NOMO-1 treated with DMSO at 0.1 percent for 48 hours (cell line): ENCODE data around the gene UST.
"Not testable (repeated sequence)": the region's sequence is repeated elsewhere in the genome, so short reads cannot be mapped to it uniquely, and the experiment has no call there.

Experiments used
- DNase-seq: peaks from one replicate; lab custom pipeline; 2025; ENCODE audit not compliant: unreplicated experiment; lab: John Stamatoyannopoulos, UW

UST gene

DNA sequence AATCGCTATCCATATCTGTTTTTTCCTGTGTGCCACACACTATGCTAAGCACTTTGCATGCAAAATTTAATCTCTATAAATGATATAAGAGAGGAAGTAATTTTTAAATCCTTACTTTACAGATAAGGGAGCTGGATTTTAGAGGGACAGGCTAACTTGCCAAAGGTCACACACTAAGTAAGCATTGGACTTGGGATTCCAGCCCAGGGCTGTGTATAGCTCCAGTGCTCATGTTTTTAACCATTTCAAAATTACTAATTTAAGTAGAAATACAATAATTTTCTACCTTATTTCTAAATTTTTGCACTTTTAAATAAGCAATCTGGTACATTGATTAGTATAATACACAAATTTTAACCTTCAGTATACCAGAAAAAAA lies 144.6 kb downstream of the UST start:
- DNase-seq = no peak

DNA sequence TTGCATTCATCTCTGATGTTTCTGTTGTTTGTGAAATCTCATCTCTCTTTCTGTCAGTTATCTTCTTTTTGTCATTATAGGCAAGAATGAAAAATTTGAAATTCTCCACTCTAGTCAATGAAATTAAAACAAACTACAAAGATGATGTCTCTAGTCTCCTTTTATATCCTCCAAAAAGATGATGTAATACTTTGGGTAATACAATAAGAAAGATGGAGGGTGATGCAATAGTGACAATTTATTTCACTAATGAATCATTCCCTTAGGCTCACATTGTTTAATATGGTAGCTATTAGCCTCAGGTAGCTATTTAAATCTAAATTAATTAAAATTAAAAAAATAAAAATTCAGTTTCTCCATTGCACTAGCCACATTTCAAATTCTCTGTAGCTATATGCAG lies 145.4 kb downstream of the UST start:
- no peak for DNase-seq

DNA sequence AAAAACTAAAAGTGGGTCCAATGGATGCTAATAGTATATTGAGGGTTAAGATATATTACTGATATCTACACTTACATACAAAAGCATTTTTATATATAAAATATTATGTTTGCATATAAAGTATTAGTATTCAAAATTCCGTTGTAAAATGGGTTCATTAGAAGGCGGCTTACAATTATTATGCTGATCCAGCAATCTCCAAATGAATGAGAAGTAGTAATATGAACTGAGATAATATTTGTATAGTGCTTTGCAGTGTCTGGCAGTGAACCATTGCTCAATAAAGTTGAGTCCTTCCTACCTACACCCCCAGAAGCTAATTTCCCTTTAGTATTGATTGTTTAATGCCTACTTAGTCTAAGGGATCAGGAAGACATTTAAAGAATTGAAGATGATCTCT lies 146.2 kb downstream of the UST start:
- DNase-seq = no peak

DNA sequence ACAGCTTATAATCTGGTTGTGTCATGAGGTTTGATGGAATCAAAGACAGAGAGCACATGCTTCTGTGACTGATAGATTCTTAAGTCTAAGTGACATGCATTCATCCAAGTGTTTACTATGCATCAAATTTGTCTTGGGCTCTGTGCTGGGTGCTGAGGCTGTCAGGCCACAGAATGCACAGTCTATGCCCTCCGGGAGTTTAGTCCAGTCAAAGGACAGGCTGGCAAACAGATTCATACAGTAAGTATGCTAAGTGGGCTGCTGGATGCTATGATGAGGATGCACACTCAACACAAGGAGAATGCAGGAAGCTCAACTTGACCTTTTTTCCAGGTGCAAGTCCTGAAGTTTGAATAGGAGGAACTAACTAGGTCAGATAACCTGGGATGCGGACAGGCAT lies 146.7 kb downstream of the UST start:
- no peak for DNase-seq

DNA sequence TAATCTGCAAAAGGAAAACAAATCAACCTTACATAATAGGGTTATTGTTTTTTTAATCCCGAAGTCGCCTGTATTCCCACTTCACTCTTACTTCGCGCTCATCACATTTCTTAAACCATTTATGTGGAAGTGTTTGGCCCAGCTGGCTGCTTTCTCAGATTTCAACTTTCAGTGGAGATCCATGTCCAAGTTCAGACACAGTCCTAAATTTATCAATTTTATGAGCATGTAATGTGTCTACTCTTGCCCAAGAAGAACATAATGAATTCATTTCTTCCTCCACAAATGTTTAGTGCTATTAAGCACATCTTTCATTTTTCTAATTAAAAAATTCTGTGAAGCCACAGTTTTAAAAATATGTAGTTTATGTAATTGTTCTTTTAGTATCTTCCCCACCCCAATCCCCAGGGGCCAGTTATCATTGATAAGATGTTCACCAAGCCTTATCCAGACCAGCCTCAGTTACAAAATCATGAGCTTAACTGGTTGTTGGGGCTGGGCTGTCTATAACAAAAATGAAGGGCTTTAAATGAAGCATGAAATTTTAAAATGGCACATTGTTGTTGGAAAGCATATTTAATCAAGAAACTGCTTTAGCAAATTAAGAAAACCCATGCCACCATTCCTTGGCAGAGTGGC lies 151.7 kb downstream of the UST start:
- no peak for DNase-seq

DNA sequence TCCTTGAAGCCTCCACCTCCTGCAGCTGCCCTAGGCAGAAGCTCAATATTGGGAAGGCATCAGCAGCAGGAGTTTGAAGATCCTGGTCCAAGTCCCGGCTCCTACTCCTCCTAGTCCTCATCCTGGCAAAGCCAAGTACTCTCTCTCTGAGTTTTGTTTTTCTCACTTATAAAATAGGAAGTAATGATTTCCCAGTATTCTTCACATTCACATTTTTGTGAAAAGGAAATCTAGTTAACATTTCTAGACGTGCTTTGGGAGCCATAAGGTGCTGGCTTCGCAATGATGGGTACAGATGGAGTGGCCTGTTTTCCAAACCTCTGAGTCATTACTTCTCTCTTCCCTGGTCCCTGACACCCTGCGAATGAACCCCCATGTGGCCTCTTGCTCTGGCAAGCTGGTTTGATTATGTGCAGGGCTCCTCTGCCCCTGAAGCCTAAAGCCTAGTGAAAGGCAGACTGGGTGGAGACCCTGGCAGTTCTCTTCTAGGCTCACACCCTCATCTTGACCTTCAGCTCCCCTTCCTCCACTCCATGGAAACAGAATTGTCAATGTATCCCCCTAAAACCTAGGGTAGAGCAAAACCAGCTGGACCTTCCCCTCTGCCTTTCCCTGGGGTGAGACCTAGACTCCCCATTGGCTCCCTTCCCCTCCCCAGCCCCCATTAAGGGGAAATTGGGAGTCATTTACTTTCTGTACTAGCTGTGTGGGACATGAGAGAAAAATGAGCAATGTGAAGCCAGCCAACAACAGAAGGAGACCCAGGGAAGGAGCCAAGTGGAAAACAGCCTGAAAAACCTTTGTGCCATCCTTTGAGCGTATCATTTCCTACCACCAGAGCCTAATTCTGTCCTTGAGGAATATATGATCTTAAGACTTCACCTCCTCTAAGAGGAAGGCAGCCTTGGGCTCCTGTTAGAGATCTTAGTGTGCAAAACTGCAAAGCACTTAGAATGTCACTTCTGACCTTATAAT lies 158.4 kb downstream of the UST start:
- DNase-seq = no peak

DNA sequence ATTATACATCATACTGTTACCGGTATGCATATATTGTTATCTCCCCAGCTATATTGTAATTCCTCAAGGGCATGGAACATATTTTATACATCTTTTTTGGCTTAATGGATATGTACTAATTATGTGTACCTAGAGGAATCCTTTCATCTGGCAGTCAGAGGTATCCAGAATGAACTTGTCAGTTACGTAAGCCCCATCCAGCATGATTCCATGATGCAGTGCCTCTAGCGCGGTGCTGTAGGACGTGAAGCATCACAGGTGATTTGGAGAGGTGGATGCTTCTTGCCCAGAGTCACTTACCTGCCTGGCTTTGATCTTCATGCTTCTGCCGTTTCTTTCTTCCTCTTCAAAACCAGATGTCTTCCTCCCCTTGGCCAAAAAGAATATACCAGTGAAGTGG lies 159.1 kb downstream of the UST start:
- DNase-seq = no peak

DNA sequence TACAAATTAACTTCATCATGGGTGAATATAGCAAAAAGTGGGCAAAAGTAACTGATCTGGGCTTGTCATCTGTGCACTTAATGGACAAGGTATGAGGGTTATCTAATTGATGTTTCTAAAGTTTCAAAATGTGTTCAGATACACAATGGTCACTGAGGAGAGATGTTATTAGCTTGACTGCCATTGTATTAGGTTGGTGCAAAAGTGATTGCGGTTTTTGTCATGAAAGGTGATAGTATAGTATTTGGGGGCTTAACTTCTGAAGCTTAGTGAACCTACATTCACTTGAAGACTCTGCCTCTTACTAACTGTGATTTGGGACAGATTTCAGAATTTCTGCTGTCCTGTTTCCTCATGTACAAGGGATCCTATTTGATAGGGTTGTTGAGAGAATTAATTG lies 159.6 kb downstream of the UST start:
- no peak for DNase-seq

DNA sequence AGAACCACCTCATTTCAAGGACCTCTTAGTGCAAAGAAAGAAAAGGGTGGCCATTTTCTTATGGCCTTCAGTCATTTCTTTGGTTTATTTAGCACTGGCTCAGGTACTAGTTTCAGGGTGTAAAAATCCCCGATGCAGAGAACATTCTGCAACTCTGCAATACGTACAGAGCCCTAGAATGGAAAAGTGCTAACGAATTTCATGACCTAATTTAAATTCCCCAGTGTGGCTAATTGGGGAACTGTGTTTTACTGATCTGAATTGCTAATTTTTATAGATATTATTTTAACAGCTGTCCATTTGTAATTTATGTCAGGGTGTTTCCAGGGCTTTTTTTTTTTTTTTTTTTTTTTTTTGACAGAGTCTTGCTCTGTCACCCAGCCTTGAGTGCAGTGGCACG lies 160.7 kb downstream of the UST start:
- DNase-seq = no peak

DNA sequence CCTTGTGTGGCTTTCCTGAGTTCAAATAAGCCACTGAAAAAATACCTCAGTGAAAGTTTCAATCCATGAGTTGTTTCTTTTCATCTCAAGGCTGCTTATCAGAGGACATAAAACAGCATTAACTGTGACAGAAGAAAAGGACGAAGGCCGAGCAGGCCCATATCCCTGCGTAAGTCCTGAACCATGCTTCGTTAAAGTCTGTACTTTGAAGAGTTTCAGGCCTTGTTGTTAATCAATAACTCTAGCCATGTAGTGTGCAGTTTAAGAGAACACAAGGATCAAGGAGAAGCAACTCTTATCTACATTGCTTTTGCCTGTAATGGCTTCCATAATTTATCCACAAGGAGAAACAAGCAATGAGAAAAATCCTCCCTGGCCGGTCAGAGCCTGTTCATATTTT lies 165.4 kb downstream of the UST start:
- no peak for DNase-seq

DNA sequence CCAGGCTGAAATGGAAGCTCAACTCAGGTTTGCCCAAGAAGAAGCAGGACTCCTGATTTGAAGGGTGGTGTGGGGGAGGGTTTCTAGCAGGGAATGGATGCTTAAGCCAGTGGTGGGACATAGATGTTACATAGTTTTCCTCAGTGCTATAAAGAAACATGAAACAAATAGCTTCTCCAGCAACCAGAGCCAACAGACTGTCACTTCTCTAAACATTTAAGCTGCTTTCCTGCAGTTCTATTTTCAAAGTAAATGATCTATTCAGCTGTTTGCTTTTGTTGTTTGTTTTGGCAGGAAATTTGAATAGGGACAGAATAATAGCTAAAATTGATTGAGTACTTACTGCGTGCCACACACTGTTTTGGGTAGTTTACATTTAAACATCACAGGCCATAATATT lies 169.0 kb downstream of the UST start:
- no peak for DNase-seq

DNA sequence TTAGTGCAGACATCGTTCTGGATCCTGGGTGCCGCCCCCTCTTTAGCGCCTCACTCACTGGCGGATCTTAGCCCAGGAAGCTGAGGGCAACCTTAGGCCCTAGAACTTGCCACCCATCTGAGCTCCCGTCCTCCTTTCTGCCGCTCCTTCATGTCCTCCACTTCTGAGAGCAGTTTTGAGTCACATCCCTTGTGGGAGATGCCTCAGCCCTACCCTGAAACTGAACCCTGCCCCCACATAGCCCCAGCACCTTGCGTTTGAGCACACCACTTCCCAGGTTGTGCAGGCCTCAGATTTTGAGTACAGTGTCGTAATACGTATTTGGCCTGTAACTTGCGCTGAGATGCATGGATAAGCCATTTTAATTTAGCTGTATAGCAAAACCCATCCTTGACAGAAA lies 169.7 kb downstream of the UST start:
- DNase-seq = not testable (repeated sequence)

DNA sequence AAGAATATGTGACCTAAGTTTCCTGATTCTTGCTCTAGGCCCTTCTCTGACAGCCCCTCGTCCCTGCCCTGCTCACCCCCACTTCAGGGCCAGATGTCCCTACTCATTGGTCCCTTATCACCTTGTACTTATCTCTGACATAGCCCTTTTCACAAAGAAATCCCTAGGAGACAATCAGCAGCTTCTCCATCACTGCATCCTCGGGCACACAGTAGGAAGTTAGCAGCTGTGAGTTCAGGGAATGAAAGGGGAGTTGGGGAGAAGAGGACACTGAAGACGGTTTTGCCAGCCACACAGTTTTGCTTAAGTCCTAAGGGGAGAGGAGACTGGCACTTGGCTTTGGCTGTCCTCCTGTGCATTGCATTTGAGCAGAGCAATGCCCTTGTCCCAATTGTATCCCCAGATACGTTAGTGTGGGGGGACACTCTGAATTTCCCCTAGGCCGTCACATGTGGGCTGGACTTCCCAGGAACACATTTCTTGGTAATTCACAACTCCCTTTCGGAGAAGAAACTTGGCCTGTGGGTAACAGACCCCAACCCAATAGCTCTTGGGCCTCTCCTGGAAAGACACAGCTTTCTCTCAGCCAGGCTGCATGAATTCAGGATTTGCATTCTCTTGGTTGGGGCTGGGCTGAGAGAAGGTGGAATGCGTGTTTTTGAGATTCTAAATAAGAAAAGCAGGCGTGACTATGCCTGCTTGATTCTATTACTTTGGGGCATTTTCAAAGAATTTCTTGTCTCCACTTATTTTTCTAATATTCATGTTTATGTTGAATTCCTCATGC lies 177.6 kb downstream of the UST start:
- DNase-seq = no peak

DNA sequence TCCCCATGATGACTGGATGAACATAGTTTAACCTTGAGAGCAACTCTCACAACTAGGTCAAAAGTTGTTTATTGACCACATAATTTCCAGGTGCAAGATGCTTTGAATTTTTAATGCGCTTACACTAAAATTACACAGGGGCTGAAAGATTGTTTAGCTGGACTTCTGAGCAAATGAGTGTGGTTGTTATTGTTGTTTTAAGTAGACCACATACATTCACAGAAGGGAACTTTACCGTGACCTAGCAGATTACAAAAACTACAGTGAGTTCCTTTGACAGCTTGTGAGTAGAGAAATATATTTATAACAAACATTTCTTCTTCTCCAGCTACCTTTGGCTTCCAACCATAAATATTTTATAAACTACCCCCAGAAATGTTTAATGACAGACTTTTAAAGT lies 178.9 kb downstream of the UST start:
- DNase-seq = no peak

DNA sequence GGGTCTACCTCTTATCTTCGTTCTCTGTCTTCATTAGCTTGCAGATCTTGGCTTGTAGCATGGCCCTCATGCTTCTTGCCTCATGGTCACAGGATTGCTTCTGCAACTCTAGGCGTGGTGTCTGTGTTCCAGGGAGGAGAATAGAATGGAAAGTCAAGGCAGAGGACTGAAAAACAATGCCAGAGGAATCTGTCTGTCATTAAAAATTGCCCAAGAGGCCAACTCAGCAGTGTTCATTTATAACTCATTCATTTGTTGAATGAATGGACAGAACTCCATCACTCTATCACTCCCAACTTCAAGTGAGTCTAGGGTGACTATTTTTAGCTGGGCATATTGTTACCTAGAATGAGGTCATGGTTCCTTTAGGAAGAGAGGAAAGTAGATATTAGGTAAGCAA lies 179.6 kb downstream of the UST start:
- DNase-seq = no peak

DNA sequence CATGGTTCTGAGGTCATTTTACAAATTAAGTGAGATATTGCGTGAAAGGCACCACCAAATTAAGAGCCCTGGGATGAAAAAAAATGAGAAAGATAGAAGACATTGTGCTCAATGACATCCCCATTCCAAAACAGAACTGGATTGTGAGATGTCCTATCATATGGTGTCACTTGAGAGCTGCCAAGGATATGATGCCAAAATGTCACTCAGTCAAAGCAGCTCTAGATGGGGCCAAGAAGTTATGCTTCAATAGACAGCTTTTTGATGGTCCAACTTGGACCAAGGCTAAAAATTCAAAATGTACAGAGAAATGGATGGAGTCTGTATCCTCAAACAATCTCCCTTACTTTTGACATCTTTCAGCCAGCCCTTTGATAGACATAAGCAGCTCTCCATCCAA lies 180.8 kb downstream of the UST start:
- DNase-seq = no peak

DNA sequence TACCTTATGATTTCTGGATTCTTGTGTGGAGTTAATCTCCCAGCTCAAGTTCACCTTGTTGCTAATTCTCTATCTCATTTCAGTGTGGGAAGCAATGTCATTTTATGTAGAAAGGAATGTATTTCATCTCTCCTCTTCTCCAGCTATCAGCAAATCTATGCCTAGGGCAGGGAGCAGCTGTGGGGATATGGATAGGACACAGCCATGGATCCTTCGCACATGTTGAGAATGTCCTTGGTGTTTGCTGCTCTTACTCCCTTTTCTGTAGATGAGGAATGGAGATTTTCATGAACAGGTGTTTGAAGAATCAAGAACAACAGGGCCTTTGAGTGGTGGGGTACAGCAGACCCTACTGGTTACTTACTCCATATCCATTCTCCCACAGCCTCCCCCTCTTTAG lies 182.0 kb downstream of the UST start:
- DNase-seq = no peak

DNA sequence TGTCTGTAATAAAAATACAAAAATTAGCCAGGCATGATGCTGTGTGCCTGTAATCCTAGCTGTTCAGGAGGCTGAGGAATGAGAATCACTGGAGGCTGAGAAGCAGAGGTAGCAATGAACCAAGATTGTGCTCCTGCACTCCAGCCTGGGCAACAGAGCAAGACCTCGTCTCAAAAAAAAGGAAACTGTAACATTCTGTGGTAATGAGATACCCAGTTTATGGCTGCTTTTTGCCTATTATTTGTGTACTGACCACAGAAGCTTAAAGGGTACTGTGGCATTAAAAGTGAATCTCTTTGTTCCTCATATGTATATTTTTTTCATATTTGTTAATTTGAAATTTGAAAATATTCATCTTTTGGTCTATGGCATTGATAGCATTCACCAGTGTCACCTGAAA lies 185.4 kb downstream of the UST start:
- no peak for DNase-seq

DNA sequence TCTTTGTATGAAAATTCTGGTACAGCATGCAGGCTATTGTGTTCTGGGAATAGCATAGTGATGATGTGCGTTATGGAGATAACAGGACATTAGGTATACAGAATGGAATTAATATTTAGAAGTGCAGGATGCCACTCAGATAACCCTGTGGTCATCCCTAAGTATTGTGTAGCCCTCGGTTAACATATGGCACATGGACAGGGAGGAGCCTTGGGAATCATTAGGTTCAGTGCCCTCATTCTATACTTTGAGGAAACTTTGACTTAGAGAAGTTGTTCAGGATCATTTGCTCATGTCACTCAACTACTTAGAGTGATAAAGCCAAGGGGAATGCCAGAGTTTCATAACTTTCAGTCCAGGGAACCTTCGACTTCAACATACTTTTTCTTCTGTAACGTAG lies 185.9 kb downstream of the UST start:
- no peak for DNase-seq

DNA sequence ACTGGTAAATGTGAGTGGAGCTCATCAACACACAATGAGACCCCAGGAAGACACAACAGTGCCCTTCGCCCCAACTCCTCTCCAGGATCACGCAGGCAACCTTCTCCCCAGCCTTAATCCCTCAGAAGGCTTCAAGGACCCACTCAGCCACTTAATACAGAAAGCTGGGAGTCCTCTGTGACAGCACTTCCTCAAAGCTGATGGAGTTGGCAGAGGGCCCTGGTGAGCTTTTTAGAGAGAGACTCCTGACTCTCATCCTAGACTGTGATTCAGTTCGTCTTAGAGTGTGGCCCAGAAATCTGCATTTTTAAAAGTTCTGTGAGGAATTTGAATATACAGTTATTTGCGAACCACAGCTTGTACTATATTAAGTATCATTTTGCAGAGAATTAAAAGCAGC lies 187.7 kb downstream of the UST start:
- DNase-seq = no peak

DNA sequence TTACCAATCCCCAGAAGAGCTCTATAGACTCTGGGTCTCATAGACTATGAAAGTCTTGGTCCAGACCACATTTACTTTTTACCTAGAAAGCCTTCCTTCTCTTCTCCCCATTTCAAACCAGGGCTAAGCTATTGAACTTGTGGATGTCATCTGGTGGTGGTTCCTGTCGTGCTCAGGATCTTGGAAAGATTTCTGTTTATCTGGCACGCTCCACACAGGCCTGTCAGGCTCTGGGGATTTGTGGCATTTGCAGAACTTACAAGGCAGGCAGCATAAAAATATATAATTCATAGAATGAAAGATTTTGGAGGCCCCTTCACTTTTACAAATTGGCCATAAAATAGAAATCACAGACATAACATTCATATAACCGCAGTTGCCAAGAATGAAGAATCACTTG lies 188.1 kb downstream of the UST start:
- no peak for DNase-seq
